ENCODE data around the gene EHBP1. TPM values are rescaled to one million over a fixed set of nuclear protein-coding genes. Genes with fewer than 3 reads are reported as not detected.

EHBP1 gene
- total RNA-seq, 2 donors from 2014 or later, result 34.6 to 49.8 TPM

DNA sequence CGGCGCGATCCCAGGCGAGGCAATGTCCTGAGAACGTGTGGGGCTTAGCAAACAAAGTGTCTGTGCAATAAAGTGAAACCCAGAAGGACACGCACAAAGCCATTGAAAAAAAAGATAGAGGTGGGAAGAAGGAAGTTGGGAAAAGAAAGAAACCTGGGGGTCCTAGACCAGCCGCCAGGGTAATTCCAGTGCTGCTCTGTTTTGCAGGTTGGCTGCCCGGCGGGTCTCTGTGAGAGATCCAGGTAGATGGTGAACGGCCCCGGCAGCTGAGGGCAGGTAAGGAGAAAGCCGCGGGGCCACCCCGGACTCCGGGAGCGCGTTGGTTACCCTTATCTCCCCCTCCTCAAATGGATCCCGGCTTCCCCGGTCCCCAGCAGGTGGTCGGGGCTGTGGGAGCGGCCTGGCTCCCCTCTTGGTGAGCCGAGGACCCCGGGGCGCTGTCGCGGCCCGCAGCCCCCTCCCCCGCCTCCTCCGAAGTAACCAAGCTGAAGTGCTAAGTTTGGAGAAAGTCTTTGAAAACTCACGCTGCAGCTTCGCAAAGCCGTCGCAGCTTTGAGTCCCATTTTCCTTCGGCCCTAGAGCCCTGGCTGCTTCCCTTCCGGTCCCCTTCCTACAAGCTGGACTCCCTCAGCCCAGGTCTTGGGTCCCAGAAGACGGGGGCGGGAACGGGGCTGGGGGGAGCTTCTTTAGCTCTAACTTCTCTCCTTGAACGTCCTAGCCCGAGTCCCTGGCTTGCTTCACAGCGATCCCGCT is 345.7 kb downstream of the EHBP1 start:
- Histone ChIP-seq H3K4me3 (ENCODE audit: low read length) (peak overlapping the region; percentile 84), H3K36me3 (ENCODE audit: control insufficient read depth, insufficient read depth, low read length) (no peaks in the 10 kb centered on the region), H3K27ac (ENCODE audit: low read depth, low read length) (no peak overlapping the region), H3K27me3 (ENCODE audit: control insufficient read depth, insufficient read depth, low read length, poor library complexity, severe bottlenecking) (peaks cover 97% of the 10 kb centered on the region), H3K4me1 (ENCODE audit: control insufficient read depth, insufficient read depth, low read length) (peaks cover 8% of the 10 kb centered on the region), H3K9me3 (ENCODE audit: control insufficient read depth, low read length) (peaks cover 5% of the 10 kb centered on the region), H3K9ac (ENCODE audit: extremely low read depth, low read length, poor library complexity, severe bottlenecking) (peak overlapping the region; percentile 20)
- TF ChIP-seq, protein P1, sequence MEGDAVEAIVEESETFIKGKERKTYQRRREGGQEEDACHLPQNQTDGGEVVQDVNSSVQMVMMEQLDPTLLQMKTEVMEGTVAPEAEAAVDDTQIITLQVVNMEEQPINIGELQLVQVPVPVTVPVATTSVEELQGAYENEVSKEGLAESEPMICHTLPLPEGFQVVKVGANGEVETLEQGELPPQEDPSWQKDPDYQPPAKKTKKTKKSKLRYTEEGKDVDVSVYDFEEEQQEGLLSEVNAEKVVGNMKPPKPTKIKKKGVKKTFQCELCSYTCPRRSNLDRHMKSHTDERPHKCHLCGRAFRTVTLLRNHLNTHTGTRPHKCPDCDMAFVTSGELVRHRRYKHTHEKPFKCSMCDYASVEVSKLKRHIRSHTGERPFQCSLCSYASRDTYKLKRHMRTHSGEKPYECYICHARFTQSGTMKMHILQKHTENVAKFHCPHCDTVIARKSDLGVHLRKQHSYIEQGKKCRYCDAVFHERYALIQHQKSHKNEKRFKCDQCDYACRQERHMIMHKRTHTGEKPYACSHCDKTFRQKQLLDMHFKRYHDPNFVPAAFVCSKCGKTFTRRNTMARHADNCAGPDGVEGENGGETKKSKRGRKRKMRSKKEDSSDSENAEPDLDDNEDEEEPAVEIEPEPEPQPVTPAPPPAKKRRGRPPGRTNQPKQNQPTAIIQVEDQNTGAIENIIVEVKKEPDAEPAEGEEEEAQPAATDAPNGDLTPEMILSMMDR (conservative IDR thresholded peaks at IDR 0.05), result peak; percentile 52
- H3K4me3 Mint-ChIP-seq, result peak overlapping the region; percentile 78
- DNase-seq, result peak; percentile 84
- H3K9me3 Mint-ChIP-seq, result peaks cover 3% of the 10 kb centered on the region
- WGBS, 2 experiments (ENCODE audit: insufficient coverage in 1 of 2, insufficient read length in 1 of 2), result 3 to 6% methylated on average over 13 to 42 of the region's 42 CpGs
- H3K27me3 Mint-ChIP-seq (ENCODE audit: insufficient read depth), result peaks cover 93% of the 10 kb centered on the region
- H3K27ac Mint-ChIP-seq, result peak overlapping the region; percentile 88
- H3K36me3 Mint-ChIP-seq (ENCODE audit: low read depth), result peaks cover 30% of the 10 kb centered on the region
- H3K4me1 Mint-ChIP-seq, result peaks cover 50% of the 10 kb centered on the region

DNA sequence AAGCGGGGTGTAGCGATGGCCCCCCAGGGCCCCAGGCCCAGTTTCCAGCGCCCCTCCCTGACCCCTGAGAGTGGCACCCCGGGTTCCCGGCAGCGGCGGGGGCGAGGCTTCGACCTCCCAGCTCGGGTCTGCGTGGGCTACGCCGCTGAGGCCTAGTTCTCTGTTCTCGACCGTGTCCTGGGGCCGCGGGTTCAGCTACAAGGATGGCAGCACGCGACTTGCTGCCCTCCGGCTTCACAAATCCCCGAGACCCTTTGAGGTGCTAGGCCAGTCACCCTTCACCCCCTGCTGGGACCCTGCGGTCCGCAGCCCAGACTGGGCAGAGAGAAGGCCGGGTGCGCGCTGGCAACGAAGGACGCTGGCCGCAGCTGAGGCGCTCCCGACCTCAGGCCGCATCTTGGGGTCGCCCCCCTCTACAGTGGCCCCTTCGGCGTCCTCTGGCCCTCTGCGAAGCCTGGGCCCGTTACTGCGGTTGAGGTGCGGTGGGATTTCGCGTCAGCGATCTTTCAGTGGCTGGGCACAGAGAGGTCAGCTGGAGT is 346.4 kb downstream of the EHBP1 start:
- peaks cover 93% of the 10 kb centered on the region for H3K27me3 Mint-ChIP-seq (ENCODE audit: insufficient read depth)
- WGBS, 2 experiments (ENCODE audit: insufficient coverage in 1 of 2, insufficient read length in 1 of 2), result 20 to 21% methylated on average over 14 to 42 of the region's 42 CpGs
- H3K27ac Mint-ChIP-seq, result no peak overlapping the region
- peak overlapping the region; percentile 78 for H3K4me3 Mint-ChIP-seq
- Histone ChIP-seq H3K27ac (ENCODE audit: low read depth, low read length) (no peak overlapping the region), H3K9me3 (ENCODE audit: control insufficient read depth, low read length) (peaks cover 5% of the 10 kb centered on the region), H3K27me3 (ENCODE audit: control insufficient read depth, insufficient read depth, low read length, poor library complexity, severe bottlenecking) (peaks cover 97% of the 10 kb centered on the region), H3K4me3 (ENCODE audit: low read length) (peak overlapping the region; percentile 84), H3K36me3 (ENCODE audit: control insufficient read depth, insufficient read depth, low read length) (no peaks in the 10 kb centered on the region), H3K4me1 (ENCODE audit: control insufficient read depth, insufficient read depth, low read length) (peaks cover 8% of the 10 kb centered on the region), H3K9ac (ENCODE audit: extremely low read depth, low read length, poor library complexity, severe bottlenecking) (no peak overlapping the region)
- H3K9me3 Mint-ChIP-seq, result peaks cover 3% of the 10 kb centered on the region
- H3K4me1 Mint-ChIP-seq, result peaks cover 48% of the 10 kb centered on the region
- TF ChIP-seq, protein P1 (conservative IDR thresholded peaks at IDR 0.05), result no peak
- DNase-seq, result peak; percentile 71
- H3K36me3 Mint-ChIP-seq (ENCODE audit: low read depth), result peaks cover 36% of the 10 kb centered on the region

DNA sequence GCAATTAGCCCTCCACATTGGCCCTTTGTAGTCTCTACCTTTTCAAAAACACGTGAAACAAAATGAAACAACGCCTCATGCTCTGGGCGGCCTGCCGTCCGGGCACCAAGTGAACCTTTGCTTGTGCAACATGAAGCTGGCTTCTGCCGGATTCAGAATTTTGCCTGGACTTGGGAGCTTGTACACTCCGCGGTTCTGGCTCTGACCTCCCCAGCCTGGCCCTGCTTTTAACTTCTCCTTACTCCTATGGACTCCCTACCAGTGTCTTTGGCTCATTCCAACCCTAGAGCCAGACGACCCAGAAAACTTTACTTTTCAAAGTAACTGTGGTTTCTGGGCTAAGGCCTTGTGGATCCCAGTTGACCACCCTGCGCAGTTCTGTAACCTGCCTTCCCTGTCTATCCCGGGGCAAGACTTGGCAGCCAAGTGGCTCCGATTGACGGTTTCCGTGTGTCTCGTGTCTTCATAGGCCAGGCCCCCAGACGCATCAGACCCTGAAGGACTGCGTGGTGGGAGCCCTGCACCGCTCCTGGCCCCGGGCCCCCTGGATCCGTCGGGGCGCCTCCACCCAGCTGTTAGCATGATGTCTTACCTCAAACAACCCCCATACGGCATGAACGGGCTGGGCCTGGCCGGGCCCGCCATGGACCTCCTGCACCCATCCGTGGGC is 347.0 kb downstream of the EHBP1 start:
- TF ChIP-seq, protein P1 (conservative IDR thresholded peaks at IDR 0.05), result no peak
- H3K36me3 ChIP-seq (ENCODE audit: control insufficient read depth, insufficient read depth, low read length), result no peaks in the 10 kb centered on the region

More for the DNA sequence above, 347.0 kb downstream of the EHBP1 start:
- H3K27me3 Mint-ChIP-seq (ENCODE audit: insufficient read depth), result peaks cover 94% of the 10 kb centered on the region
- Histone ChIP-seq H3K9ac (ENCODE audit: extremely low read depth, low read length, poor library complexity, severe bottlenecking) (no peak overlapping the region), H3K27ac (ENCODE audit: low read depth, low read length) (no peak overlapping the region), H3K4me3 (ENCODE audit: low read length) (no peak overlapping the region), H3K4me1 (ENCODE audit: control insufficient read depth, insufficient read depth, low read length) (peaks cover 8% of the 10 kb centered on the region), H3K27me3 (ENCODE audit: control insufficient read depth, insufficient read depth, low read length, poor library complexity, severe bottlenecking) (peaks cover 97% of the 10 kb centered on the region), H3K9me3 (ENCODE audit: control insufficient read depth, low read length) (peaks cover 5% of the 10 kb centered on the region)
- no peak overlapping the region for H3K27ac Mint-ChIP-seq
- 28 to 37% methylated on average over 17 to 27 of the region's 27 CpGs for whole genome bisulfite sequencing, 2 experiments (ENCODE audit: insufficient coverage in 1 of 2, insufficient read length in 1 of 2)
- peaks cover 48% of the 10 kb centered on the region for H3K4me1 Mint-ChIP-seq
- peaks cover 42% of the 10 kb centered on the region for H3K36me3 Mint-ChIP-seq (ENCODE audit: low read depth)
- DNase-seq, result peak; percentile 57
- peak overlapping the region; percentile 78 for H3K4me3 Mint-ChIP-seq
- H3K9me3 Mint-ChIP-seq, result peaks cover 3% of the 10 kb centered on the region

All from endodermal cell (in vitro differentiated cells).